ENCODE measurements around the gene CH25H. TPM values are rescaled to one million over a fixed set of nuclear protein-coding genes. Genes with fewer than 3 reads are reported as not detected.
"Not testable (repeated sequence)": the region's sequence is repeated elsewhere in the genome, so short reads cannot be mapped to it uniquely, and the experiment has no call there.

The CH25H gene
- total RNA-seq, 2 donors from 2014 or later, result 0.44 to 1.2 TPM

GRCh38 chr10:89207801-89208551 lies 859 bp upstream of the CH25H start:
- DNase-seq (peak; percentile 69), ATAC-seq (peak; percentile 56 to 73)
- intact Hi-C loops (cut with DNase I), result loop anchor here in 1 of 2 donors (10.0 kb wide), 1 partner anchor 373 kb away; no protein-coding TSS in a partner anchor

GRCh38 chr10:89206402-89207180 lies 526 bp downstream of the CH25H start:
- no peak for DNase-seq

GRCh38 chr10:89204621-89205185 lies 2.4 kb downstream of the CH25H start:
- DNase-seq (no peak), ATAC-seq (no peak)
- intact Hi-C loops (cut with DNase I), result loop anchor here in 1 of 2 donors (10.0 kb wide), 1 partner anchor 370 kb away; no protein-coding TSS in a partner anchor

More at GRCh38 chr10:89206402-89207180, 526 bp downstream of the CH25H start:
- ATAC-seq, result peak; percentile 56 to 57
- intact Hi-C loops (cut with DNase I), result loop anchor here in 1 of 2 donors (10.0 kb wide), 1 partner anchor 372 kb away; no protein-coding TSS in a partner anchor

- DNase-seq, result no peak
- ATAC-seq, result no peak
- intact Hi-C loops (cut with DNase I), result loop anchor here in 1 of 2 donors (10.0 kb wide), 1 partner anchor 368 kb away; no protein-coding TSS in a partner anchor
Measured at GRCh38 chr10:89203237-89203636, 3.9 kb downstream of the CH25H start.

- ATAC-seq (no peak), DNase-seq (no peak)
- intact Hi-C loops (cut with DNase I), result loop anchor here in 1 of 2 donors (10.0 kb wide), 1 partner anchor 367 kb away; no protein-coding TSS in a partner anchor
Measured at GRCh38 chr10:89202033-89202425, 5.1 kb downstream of the CH25H start.

- DNase-seq (no peak), ATAC-seq (no peak)
- intact Hi-C loops (cut with DNase I), result loop anchor here in 1 of 2 donors (10.0 kb wide), 1 partner anchor 367 kb away; no protein-coding TSS in a partner anchor
Measured at GRCh38 chr10:89201345-89202032, 5.6 kb downstream of the CH25H start.

GRCh38 chr10:89197473-89197872 lies 9.6 kb downstream of the CH25H start:
- no peak for ATAC-seq
- intact Hi-C loops (cut with DNase I), result no loop called here
- no peak for DNase-seq

- intact Hi-C loops (cut with DNase I); DNase-seq; ATAC-seq: not testable (repeated sequence)
Measured at GRCh38 chr10:89191301-89191700, 15.8 kb downstream of the CH25H start.

- ATAC-seq, result no peak
- DNase-seq, result no peak
- intact Hi-C loops (cut with DNase I), result no loop called here
Measured at GRCh38 chr10:89189211-89189734, 17.8 kb downstream of the CH25H start.

- no peak for ATAC-seq
- DNase-seq, result no peak
- intact Hi-C loops (cut with DNase I), result no loop called here
Measured at GRCh38 chr10:89185658-89186057, 21.5 kb downstream of the CH25H start.

GRCh38 chr10:89184638-89185037 lies 22.5 kb downstream of the CH25H start:
- DNase-seq (no peak), ATAC-seq (no peak)
- intact Hi-C loops (cut with DNase I), result no loop called here

- no peak for ATAC-seq
- DNase-seq, result no peak
- intact Hi-C loops (cut with DNase I), result no loop called here
Measured at GRCh38 chr10:89183571-89183970, 23.5 kb downstream of the CH25H start.

- DNase-seq, result no peak
- no peak for ATAC-seq
- intact Hi-C loops (cut with DNase I), result no loop called here
Measured at GRCh38 chr10:89182894-89183293, 24.2 kb downstream of the CH25H start.

GRCh38 chr10:89175816-89176215 lies 31.3 kb downstream of the CH25H start:
- no peak for ATAC-seq
- intact Hi-C loops (cut with DNase I), result no loop called here

GRCh38 chr10:89173075-89173474 lies 34.0 kb downstream of the CH25H start:
- ATAC-seq (no peak), DNase-seq (no peak)
- intact Hi-C loops (cut with DNase I), result no loop called here

More at GRCh38 chr10:89175816-89176215, 31.3 kb downstream of the CH25H start:
- no peak for DNase-seq

GRCh38 chr10:89171996-89172395 lies 35.1 kb downstream of the CH25H start:
- intact Hi-C loops (cut with DNase I), result no loop called here
- ATAC-seq, result no peak
- DNase-seq, result no peak

- ATAC-seq (no peak), DNase-seq (no peak)
- intact Hi-C loops (cut with DNase I), result no loop called here
Measured at GRCh38 chr10:89171263-89171872, 35.7 kb downstream of the CH25H start.

GRCh38 chr10:89168354-89168900 lies 38.7 kb downstream of the CH25H start:
- DNase-seq; ATAC-seq; intact Hi-C loops (cut with DNase I): not testable (repeated sequence)
